Retinal pigment epithelial cell (primary cell): Measurements from ENCODE around the gene GNG7.

ENCODE experiments used
- DNase-seq: peaks from one replicate; pipeline ENCODE4 v3.0.0-alpha.2; 2010; ENCODE audit warnings: low read depth
- H3K4me3 ChIP-seq: 2 replicates; pipeline ENCODE4 v1.5.1; 2011; ENCODE audit warnings: mild to moderate bottlenecking, low read length, control low read depth, moderate library complexity
- TF ChIP-seq, protein P1 (sequence below): conservative IDR thresholded peaks from 2 replicates; pipeline ENCODE4 v1.5.1; 2011; ENCODE audit warnings: low read depth, low read length, control low read depth, inconsistent platforms

GNG7 gene

DNA sequence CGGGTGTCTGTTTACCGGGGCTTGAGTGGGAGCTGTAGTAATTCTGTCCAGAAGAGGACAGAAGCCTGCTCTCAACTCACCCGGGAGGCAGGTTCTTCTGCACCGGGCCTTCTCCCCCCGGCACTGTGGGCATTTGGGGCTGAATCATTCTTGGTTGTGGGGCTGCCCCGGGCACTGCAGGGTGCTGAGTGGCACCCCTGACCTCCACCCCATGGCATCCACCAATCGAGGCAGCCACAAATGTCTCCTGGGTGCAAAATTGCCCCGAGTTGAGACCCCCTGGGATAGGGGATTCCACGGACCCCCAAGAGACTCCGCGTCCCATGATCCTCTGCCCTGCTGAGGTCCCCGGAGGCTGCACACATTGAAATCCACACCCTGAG is 68.8 kb downstream of the GNG7 start:
- no peak for DNase-seq
- TF ChIP-seq, protein P1, sequence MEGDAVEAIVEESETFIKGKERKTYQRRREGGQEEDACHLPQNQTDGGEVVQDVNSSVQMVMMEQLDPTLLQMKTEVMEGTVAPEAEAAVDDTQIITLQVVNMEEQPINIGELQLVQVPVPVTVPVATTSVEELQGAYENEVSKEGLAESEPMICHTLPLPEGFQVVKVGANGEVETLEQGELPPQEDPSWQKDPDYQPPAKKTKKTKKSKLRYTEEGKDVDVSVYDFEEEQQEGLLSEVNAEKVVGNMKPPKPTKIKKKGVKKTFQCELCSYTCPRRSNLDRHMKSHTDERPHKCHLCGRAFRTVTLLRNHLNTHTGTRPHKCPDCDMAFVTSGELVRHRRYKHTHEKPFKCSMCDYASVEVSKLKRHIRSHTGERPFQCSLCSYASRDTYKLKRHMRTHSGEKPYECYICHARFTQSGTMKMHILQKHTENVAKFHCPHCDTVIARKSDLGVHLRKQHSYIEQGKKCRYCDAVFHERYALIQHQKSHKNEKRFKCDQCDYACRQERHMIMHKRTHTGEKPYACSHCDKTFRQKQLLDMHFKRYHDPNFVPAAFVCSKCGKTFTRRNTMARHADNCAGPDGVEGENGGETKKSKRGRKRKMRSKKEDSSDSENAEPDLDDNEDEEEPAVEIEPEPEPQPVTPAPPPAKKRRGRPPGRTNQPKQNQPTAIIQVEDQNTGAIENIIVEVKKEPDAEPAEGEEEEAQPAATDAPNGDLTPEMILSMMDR, result no peak
- no peak overlapping the region for H3K4me3 ChIP-seq

DNA sequence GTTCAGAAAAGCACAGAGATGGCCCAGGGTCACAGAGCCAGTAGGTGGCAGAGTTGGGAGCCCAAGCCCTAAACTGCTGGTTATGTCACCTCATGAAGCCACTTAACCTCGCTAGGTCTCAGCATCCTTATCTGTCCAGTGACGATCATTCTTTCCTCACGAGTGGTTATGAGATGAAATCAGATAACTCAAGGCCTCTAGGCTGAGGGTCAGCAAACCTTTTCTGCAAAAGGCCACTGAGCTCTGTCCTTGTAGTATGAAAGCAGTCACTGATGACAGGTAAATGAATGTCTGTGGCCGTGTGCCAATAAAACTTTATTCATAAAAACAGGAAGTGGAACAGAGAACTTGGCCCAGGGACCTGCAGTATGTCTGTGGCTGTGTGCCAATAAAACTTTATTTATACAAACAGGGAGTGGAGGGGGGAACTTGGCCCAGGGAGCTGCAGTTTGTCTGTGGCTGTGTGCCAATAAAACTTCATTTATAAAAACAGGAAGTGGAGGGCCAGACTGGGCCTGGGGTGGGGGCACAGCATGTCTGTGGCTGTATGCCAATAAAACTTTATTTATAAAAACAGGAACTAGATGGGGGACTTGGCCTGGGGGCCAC is 71.2 kb downstream of the GNG7 start:
- no peak for DNase-seq
- TF ChIP-seq, protein P1, result no peak
- no peak overlapping the region for H3K4me3 ChIP-seq

DNA sequence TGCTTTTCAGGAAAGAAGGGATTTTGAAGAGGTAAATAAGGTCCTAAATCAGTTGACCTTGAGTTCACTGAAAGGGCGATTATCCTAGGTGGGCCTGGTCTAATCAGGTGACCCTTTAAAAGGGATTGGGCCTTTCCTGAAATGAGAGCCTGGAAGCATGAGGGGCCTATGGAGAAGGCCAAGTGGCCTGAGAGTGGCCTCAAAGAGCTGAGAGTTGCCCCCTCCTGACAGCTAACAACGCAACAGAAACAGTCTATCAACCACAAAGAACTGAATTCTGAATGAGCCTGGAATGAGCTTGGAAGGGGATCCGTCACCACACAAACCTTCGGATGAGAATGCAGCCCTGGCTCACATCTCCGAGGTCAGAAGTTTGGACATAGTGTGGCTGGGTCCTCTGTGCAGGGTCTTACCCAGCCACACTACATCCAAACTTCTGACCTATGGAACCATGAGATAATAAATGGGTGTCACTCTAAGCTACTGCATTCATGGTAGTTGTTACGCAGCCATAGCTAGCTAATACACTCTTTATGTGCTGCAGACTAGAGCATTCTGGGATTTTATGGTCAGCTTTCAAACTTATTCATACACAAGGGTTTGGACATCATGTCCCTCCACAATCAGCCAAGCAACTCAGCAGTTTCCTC is 72.0 kb downstream of the GNG7 start:
- no peak overlapping the region for H3K4me3 ChIP-seq
- DNase-seq, result no peak
- TF ChIP-seq, protein P1, result no peak

DNA sequence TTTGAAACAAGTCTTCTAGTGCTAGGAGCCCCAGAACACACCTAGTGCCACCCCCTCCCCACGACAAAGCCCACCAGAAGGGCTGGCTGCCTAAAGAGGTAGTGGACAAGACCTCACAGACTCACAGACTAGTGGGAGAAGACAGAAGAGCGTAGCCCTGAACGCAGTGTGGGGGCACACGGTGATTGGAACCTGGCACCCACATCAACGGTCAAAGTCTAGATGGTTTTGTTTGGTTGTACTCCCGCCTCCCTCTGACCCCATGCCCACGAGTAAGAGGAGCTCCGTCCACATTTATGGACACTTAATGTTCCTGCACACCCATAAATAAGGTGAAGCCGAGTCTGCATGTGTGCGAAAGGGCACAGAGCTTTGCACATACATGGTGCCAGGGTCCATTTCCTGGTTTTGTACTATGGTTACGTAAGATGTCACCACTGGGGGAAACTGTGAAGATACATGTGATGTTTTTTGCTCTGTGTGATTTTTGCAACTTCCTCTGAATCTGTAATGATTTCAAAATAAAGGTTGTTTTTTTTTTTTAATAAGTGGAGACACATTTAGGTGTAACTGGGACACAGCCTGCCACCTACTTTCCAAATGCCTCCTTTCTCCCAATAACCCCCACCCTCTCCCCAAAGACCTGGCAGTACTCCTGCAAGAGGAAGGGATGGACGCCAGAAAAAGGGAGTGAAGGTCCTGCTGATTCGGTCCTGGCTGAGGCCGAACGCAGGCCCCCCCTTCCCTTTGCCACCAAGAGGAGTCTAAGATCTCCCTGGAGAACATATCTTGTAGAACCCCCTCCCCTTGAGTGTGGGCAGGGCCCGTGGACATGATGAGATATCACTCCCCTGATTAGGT is 72.8 kb downstream of the GNG7 start:
- TF ChIP-seq, protein P1, result no peak
- no peak overlapping the region for H3K4me3 ChIP-seq
- no peak for DNase-seq

DNA sequence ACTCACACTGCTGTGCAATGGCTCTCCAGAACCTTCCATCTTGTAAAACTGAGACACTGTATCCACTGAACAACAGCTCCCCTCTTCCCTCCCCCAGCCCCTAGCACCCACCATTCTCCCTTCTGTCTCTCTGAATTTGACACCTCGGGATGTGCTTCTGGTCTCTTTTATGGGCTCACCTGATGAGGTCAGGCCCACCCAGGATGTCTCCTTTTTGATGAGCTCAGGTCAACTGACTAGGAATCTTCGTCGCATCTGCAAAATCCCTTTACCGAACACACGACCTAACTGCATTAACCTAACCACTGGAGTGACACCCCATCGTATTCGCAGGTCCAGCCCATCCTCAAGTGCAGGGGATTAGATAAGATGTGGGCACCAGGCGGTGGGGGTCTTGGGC is 73.9 kb downstream of the GNG7 start:
- H3K4me3 ChIP-seq, result no peak overlapping the region
- TF ChIP-seq, protein P1, result no peak
- DNase-seq, result no peak

DNA sequence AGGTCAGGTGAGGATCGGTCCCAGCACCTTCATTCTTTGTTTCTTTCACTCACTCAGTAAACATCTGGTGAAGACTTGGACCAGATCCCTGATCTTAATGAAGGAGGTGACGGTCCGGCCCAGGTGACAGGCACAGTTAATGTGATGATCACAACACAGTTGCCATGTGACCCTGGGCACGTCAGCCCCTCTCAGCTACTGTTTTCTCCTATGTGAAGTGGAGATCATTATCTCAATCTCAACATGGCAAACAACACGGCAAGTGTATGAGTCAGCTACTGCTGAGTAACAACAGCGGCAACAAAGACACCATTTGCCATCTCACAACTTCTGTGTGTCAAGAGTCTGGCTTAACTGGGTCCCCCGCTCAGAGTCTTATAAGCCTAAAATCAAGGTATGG is 74.6 kb downstream of the GNG7 start:
- DNase-seq, result no peak
- no peak overlapping the region for H3K4me3 ChIP-seq
- TF ChIP-seq, protein P1, result no peak
